Adrenal gland (tissue), 5 donors: Measurements from ENCODE around the gene HOXB8.

ENCODE experiments used
- POLR2A ChIP-seq, 2 donors: fragments of 450-650 bp; IDR thresholded peaks; one replicate each; pipeline ENCODE4 v1.6.1; 2017; ENCODE audit warnings: antibody characterized with exemption in 2 of 2, mild to moderate bottlenecking in 2 of 2, moderate library complexity in 1 of 2
- TF ChIP-seq, protein P1 (sequence below), 6 experiments: fragments of 450-650 bp in 4 of 6; fragments of 200-600 bp in 2 of 6; sonication (generic) in 1 of 6; IDR thresholded peaks; 1 replicate in 5 of 6; 2 replicates in 1 of 6; pipeline versions ENCODE4 v1.5.1 to v1.8.0; 2016 to 2021; ENCODE audit warnings: antibody characterized with exemption in 6 of 6, mild to moderate bottlenecking in 2 of 6, moderate library complexity in 1 of 6
- donor health status: DM: no; HTN: no; CAD: no.

DNA sequence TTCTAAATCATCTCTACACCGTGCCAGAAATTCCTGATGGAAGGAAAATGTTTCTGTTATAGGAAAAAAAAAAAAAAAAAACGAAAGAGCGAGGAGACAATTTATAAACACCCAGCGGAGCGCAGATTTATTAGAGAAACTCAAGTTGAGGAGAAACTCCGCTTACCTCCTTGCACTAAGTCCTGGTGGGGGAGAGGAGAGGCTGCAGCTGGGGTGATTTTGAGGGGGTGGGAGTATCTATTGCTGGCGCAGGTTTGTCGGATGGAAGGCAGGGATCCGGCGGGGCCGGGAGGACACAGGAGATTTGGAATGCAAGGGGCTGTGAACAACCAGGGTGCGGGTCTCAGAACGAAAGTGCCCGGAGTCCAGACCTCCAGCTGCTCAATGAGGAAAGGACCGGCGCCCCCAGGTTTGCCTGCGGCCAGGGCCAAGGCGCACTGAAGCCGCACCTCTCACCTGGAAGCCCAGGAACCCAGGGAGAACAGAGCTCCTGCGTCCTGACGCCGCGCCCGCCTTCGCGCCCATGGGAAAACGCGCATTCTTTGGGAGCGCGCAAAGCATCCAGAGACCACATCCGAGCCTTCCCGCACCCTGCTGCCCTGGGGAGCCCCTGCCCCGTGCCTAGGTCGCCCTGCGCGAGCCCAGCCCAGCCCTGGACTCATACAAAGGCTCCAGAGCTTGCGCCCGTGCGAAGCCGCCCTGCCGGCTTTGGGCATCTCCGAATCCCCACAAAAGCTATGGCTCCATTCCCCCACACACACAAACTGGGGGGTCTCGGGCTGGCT, 2.6 kb upstream of the HOXB8 start:
- TF ChIP-seq, protein P1, sequence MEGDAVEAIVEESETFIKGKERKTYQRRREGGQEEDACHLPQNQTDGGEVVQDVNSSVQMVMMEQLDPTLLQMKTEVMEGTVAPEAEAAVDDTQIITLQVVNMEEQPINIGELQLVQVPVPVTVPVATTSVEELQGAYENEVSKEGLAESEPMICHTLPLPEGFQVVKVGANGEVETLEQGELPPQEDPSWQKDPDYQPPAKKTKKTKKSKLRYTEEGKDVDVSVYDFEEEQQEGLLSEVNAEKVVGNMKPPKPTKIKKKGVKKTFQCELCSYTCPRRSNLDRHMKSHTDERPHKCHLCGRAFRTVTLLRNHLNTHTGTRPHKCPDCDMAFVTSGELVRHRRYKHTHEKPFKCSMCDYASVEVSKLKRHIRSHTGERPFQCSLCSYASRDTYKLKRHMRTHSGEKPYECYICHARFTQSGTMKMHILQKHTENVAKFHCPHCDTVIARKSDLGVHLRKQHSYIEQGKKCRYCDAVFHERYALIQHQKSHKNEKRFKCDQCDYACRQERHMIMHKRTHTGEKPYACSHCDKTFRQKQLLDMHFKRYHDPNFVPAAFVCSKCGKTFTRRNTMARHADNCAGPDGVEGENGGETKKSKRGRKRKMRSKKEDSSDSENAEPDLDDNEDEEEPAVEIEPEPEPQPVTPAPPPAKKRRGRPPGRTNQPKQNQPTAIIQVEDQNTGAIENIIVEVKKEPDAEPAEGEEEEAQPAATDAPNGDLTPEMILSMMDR (IDR thresholded peaks at IDR 0.05): no peak
- TF ChIP-seq POLR2A (IDR thresholded peaks at IDR 0.05): no peak
